HG02884 (cell line): ENCODE results near the gene MTARC1.

Source experiments
- ATAC-seq: cut with Tn5 transposase; IDR thresholded peaks from one replicate; pipeline ENCODE4 v1.9.1; 2021; ENCODE audit warnings: mild to moderate bottlenecking, moderate library complexity; ENCODE audit not compliant: unreplicated experiment

Gene MTARC1

GRCh38 chr1:220786337-220787068 lies at the start of gene MTARC1:
MTARC1 (plus strand) TSS chr1:220786913; CDS start chr1:220786945, 32 bp downstream.
- peak; percentile 46 for ATAC-seq

GRCh38 chr1:220741349-220741748 lies 45.4 kb upstream of the MTARC1 start:
- no peak for ATAC-seq

- no peak for ATAC-seq
Observed at GRCh38 chr1:220741825-220742224, 44.9 kb upstream of the MTARC1 start.

DNA sequence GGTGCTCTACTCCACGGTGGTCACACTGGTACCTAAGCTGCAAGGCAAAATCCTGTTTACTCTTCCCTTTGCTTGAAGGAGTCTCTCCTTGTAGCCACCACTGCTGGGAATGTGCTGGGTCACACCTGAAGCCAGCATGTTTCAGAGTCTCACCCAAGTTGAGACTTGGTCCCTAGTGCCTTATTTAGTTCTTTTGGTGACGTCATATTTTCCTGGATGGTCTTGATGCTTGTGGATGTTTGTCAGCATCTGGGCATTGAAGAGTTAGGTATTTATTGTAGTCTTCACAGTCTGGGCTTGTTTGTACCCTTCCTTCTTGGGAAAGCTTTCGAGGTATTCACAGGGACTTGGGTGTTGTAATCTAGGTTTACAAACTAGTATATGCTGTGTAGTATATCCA lies 44.2 kb upstream of the MTARC1 start:
- ATAC-seq = no peak

GRCh38 chr1:220746851-220747250 lies 39.9 kb upstream of the MTARC1 start:
- ATAC-seq = no peak

- ATAC-seq = peak; percentile 14
Observed at GRCh38 chr1:220747437-220748088, 39.1 kb upstream of the MTARC1 start.

DNA sequence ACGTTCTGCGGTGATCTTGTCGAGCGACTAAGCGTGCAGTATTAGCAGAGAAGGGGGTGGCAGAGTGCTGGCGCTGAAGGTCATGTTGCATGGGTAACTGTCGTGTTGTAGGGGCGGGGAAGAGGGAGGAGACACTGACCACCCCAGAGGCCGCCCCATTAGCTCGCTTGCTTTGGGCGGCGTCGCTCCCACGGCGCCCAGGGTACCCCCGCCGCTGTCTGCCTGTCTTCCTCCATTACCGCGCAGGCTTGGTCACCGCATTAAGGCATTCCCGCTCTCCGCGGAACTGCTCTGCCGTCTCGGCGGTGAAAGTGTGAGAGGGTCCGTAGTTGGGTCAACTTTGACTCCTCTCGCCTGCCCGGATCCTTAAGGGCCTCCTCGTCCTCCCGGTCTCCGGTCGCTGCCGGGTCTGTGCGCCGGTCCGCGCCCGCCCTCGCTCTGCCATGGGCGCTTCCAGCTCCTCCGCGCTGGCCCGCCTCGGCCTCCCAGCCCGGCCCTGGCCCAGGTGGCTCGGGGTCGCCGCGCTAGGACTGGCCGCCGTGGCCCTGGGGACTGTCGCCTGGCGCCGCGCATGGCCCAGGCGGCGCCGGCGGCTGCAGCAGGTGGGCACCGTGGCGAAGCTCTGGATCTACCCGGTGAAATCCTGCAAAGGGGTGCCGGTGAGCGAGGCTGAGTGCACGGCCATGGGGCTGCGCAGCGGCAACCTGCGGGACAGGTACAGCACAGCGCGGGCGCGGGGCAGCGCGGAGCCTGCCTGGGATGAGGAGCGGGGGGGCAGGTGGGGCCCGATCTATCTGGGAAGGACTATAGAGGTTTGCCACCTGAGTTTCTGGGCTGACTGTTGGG lies 38.4 kb upstream of the MTARC1 start, which contains the start of gene MTARC2:
Gene MTARC2 (plus strand): TSS at position 234 of the 846 bp plus-strand sequence. CDS start 210 bp downstream, at position 444.
- ATAC-seq = peak; percentile 84

GRCh38 chr1:220748936-220749335 lies 37.8 kb upstream of the MTARC1 start:
- ATAC-seq = no peak

GRCh38 chr1:220750131-220750515 lies 36.6 kb upstream of the MTARC1 start:
- ATAC-seq = no peak

- no peak for ATAC-seq
Observed at GRCh38 chr1:220751111-220751510, 35.6 kb upstream of the MTARC1 start.

DNA sequence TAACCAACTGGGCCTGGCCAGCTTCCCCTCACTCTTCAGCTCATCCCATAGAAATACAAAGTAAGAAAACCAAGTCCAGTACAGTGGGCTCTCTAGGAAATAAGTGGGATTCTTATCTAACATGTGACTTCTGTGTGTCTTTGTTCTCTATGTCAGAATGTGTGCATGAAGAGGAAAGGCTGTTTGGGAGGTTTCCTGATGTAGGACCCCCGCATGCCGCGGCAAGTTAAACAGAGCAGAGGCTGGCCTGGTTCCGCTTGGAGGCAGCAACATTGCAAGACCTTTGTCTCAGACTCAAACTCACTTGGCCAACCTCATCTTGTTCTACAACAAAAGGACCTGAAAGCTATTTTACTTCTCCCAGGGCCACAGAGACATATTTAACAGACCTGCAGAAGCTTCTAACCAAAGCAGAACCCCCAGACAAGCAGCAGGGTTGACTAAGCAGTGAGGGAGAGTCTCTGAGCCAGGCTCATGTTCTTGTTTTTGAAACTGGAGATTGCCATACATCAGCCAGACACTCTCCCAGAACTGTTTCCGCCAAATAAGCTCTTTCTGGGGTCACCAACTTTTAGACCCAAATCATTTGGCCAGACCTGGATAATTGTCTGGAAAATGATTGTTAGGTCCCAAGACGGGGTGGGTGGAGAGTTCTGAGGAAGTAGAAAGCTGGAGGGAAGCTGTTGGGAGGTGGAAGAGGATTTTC lies 32.3 kb upstream of the MTARC1 start:
- ATAC-seq = no peak

- ATAC-seq = no peak
Observed at GRCh38 chr1:220754918-220755295, 31.8 kb upstream of the MTARC1 start.

GRCh38 chr1:220755309-220755708 lies 31.4 kb upstream of the MTARC1 start:
- no peak for ATAC-seq

GRCh38 chr1:220757441-220757840 lies 29.3 kb upstream of the MTARC1 start:
- no peak for ATAC-seq

DNA sequence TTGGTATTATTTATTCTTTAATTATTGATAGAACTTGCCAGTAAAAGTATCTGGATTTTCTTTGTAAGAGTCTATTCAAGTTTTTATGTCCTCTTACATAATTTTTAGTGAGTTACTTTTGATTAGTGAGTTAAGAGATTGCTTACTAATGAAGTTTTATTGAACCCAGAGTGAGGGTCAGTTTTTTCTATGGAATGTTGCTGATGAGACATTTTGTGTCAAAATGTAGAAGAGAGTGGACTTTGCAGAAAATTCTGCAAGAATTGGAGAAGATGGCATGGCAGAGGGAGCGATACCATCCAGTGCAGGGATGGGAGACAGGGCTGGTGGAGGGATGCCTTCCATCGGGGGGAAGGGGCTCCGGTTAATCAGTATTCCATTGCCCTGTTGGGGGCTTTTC lies 27.6 kb upstream of the MTARC1 start:
- no peak for ATAC-seq

DNA sequence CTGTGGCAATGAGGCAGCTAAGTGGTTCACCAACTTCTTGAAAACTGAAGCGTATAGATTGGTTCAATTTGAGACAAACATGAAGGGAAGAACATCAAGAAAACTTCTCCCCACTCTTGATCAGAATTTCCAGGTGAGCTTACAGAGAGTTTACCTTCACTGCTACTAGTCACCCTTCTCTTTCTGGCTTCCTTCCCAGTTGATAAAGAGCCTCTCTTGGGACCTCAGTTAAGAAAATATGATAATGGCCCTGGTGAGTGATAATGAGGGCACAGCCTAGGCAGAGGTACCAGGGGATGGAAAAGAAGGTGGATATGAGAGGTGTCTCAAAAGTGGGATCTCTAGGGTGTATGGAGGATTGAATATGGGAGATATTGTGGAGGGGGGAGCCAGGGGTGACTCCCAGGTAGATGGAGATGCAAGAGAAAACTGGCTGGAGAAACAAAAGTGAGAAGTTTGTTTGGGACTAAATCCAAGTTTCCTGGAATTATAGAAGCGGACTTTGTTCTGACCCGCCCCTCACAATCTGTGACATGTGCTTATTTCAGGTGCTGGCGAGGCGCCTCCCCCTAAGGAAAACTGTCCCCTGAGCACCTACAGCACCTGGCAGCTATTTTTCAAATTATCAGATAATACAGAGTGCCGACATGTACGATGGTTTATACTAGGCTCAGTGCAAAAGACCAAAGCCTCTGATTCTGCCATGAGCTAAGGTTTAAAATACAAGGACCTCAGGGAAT lies 24.9 kb upstream of the MTARC1 start:
- ATAC-seq = no peak

- no peak for ATAC-seq
Observed at GRCh38 chr1:220764757-220765156, 22.0 kb upstream of the MTARC1 start.

DNA sequence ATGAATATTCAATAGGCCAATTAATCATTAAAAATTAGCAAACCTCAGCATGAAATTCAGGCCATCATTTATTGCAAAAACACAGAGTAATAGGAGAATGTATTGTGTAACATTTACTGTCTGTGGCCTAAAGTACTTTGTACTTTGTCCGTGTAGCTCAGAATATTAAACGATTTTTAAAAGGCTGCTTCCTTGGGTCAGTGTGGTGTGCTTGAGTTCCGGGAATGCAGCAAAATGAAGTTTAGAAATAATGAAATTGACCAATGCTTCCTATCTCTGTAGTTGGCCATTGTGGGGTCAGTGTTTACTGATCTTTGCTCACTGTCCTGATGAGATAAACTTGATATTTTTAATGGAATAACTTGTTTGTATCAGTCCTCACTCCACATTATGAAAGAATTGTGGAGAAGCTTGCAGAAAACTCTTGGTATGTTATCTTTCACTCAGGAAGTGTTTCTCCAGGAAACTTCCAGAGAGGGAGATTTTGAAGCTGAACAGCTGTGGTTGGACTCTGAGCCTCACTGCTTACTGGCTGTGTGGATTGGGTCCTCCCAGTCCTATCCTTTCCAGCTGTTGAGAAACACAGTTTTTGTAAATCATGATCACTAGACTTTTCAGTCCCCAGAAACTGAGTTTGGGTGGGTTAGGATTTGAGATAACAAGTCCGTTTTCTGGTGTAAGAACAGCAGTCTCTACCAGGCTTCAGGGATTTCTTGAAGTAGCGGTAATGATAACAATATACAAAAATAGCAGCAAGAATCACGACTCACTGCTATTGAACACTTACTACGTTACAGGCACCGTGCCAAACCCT lies 19.2 kb upstream of the MTARC1 start:
- no peak for ATAC-seq

- ATAC-seq = no peak
Observed at GRCh38 chr1:220768126-220768601, 18.5 kb upstream of the MTARC1 start.
